HCT116 (cell line): ENCODE measurements around the gene HERPUD1. TPM values are rescaled to one million over a fixed set of nuclear protein-coding genes. Genes with fewer than 3 reads are reported as not detected.

Source experiments
- ATAC-seq: fragments of 200-7000 bp; cut with Tn5 transposase; 2 replicates; pipeline ENCODE4 v1.9.1; 2020; ENCODE audit warnings: mild to moderate bottlenecking, moderate library complexity
- BruUV-seq: library from RNA; stranded (reverse); fragments of 400-500 nt; replicated peaks from 2 replicates; lab custom pipeline; 2021; lab: Mats Ljungman, UMichigan
- CTCF ChIA-PET: fragments of 300-600 bp; sonication (Branson Sonifier 250); formaldehyde crosslinking; loops from one replicate; lab custom pipeline; 2021; ENCODE audit warnings: antibody characterized with exemption; lab: Charles Lee
- POLR2A ChIA-PET: fragments of 300-600, 350-600 bp; sonication (Branson Sonifier 250); formaldehyde crosslinking; loops from one replicate; lab custom pipeline; 2021; ENCODE audit warnings: antibody characterized with exemption; lab: Charles Lee
- RAD21 ChIA-PET, 2 experiments: fragments of 300-600 bp; sonication (Branson Sonifier 250); formaldehyde crosslinking; loops; one replicate each; lab custom pipeline; 2023; ENCODE audit warnings: low total read pairs in 2 of 2; ENCODE audit not compliant: uncharacterized antibody in 2 of 2, unreplicated experiment in 2 of 2, low non-redundant PET in 1 of 2; lab: Charles Lee
- DNase-seq: peaks from one replicate; pipeline ENCODE4 v3.0.0-alpha.2; 2010; ENCODE audit warnings: low read depth, low spot score
- H2AFZ ChIP-seq: fragments of 200-600 bp; shearing (Covaris generic), sonication (generic); 2 replicates; pipeline ENCODE4 v1.6.1; 2017; ENCODE audit warnings: low read depth, mixed run types, mixed read lengths, antibody characterized with exemption, low read length; ENCODE audit not compliant: poor library complexity, severe bottlenecking
- H3K27ac ChIP-seq: 2 replicates; pipeline ENCODE4 v1.5.1; 2012; ENCODE audit warnings: low read depth, low read length
- H3K27me3 ChIP-seq: fragments of 200-600 bp; sonication (generic); 2 replicates; pipeline ENCODE4 v1.6.1; 2016; ENCODE audit warnings: mixed run types, low read length, mixed read lengths; ENCODE audit not compliant: insufficient read depth
- H3K36me3 ChIP-seq, 2 experiments: fragments of 200-500 bp in 1 of 2; fragments of 200-600 bp in 1 of 2; sonication (Bioruptor generic) in 1 of 2; sonication (generic) in 1 of 2; 2 replicates each; pipeline versions ENCODE4 v1.5.1 to v1.6.1; 2014 to 2016; ENCODE audit warnings: low read length in 2 of 2, inconsistent platforms in 1 of 2, mixed read lengths in 1 of 2, mixed run types in 1 of 2; ENCODE audit not compliant: insufficient read depth in 2 of 2, control insufficient read depth in 1 of 2
- H3K4me1 ChIP-seq, 2 experiments: fragments of 200-600 bp in 1 of 2; sonication (generic) in 1 of 2; 2 replicates each; pipeline versions ENCODE4 v1.5.1 to v1.6.1; 2012 to 2017; ENCODE audit warnings: low read length in 2 of 2, inconsistent platforms in 1 of 2, mild to moderate bottlenecking in 1 of 2, mixed read lengths in 1 of 2, mixed run types in 1 of 2, moderate library complexity in 1 of 2; ENCODE audit not compliant: insufficient read depth in 2 of 2, control insufficient read depth in 1 of 2
- H3K4me2 ChIP-seq: fragments of 200-600 bp; sonication (generic); 2 replicates; pipeline ENCODE4 v1.6.1; 2017; ENCODE audit warnings: mixed run types, low read length, mixed read lengths
- H3K4me3 ChIP-seq, 2 experiments: fragments of 200-600 bp in 1 of 2; sonication (generic) in 1 of 2; replicated peaks in 1 of 2; 2 replicates each; pipeline ENCODE4 v1.5.1; 2011 to 2016; ENCODE audit warnings: low read length in 2 of 2, control low read depth in 1 of 2, low read depth in 1 of 2, mild to moderate bottlenecking in 1 of 2, mixed read lengths in 1 of 2, mixed run types in 1 of 2
- H3K79me2 ChIP-seq: fragments of 200-600 bp; sonication (generic); 2 replicates; pipeline ENCODE4 v1.6.1; 2017; ENCODE audit warnings: mild to moderate bottlenecking, mixed run types, low read length, moderate library complexity, mixed read lengths; ENCODE audit not compliant: insufficient read depth
- H3K9ac ChIP-seq: fragments of 200-600 bp; sonication (generic); 2 replicates; pipeline ENCODE4 v1.6.1; 2016; ENCODE audit warnings: low read length, mixed read lengths
- H3K9me2 ChIP-seq: fragments of 200-600 bp; sonication (generic), shearing (Covaris generic); 2 replicates; pipeline ENCODE4 v1.6.1; 2017; ENCODE audit warnings: mixed run types, mild to moderate bottlenecking, moderate library complexity; ENCODE audit not compliant: insufficient read depth
- H3K9me3 ChIP-seq, 2 experiments: fragments of 200-500 bp in 1 of 2; fragments of 200-600 bp in 1 of 2; sonication (Bioruptor generic) in 1 of 2; sonication (generic) in 1 of 2; 2 replicates each; pipeline ENCODE4 v1.6.1; 2014 to 2017; ENCODE audit warnings: low read length in 2 of 2, mixed read lengths in 2 of 2, inconsistent platforms in 1 of 2, low read depth in 1 of 2, mild to moderate bottlenecking in 1 of 2, mixed run types in 1 of 2, moderate library complexity in 1 of 2; ENCODE audit not compliant: control insufficient read depth in 1 of 2, insufficient read depth in 1 of 2
- H4K20me1 ChIP-seq: fragments of 200-600 bp; sonication (generic), shearing (Covaris generic); 2 replicates; pipeline ENCODE4 v1.6.1; 2017; ENCODE audit warnings: mixed run types, mild to moderate bottlenecking, moderate library complexity; ENCODE audit not compliant: insufficient read depth
- CBX3 ChIP-seq: IDR thresholded peaks from 2 replicates; pipeline ENCODE4 v1.6.1; 2012; ENCODE audit warnings: low read depth
- EGR1 ChIP-seq: IDR thresholded peaks from 2 replicates; pipeline ENCODE4 v1.6.1; 2012; ENCODE audit warnings: low read depth
- EZH2 ChIP-seq: fragments of 200-600 bp; sonication (generic); IDR thresholded peaks from 2 replicates; pipeline ENCODE4 v1.6.1; 2017; ENCODE audit warnings: antibody characterized with exemption, mixed run types
- JUND ChIP-seq: IDR thresholded peaks from 2 replicates; pipeline ENCODE4 v1.6.1; 2012
- POLR2A ChIP-seq: IDR thresholded peaks from 2 replicates; pipeline ENCODE4 v1.7.0; 2011; ENCODE audit warnings: borderline replicate concordance; ENCODE audit not compliant: insufficient read depth, insufficient read length; ENCODE audit errors: extremely low read depth
- POLR2AphosphoS5 ChIP-seq: IDR thresholded peaks from 2 replicates; pipeline ENCODE4 v1.6.1; 2011; ENCODE audit warnings: mild to moderate bottlenecking, low read depth, low read length, moderate library complexity
- RAD21 ChIP-seq: IDR thresholded peaks from 2 replicates; pipeline ENCODE4 v1.6.1; 2012; ENCODE audit warnings: low read depth, mild to moderate bottlenecking
- SIN3A ChIP-seq: IDR thresholded peaks from 2 replicates; pipeline ENCODE4 v1.6.1; 2012; ENCODE audit warnings: low read depth
- SRF ChIP-seq: IDR thresholded peaks from 2 replicates; pipeline ENCODE4 v1.6.1; 2012; ENCODE audit warnings: low read depth
- ZNF274 ChIP-seq: fragments of 200-500 bp; sonication (Bioruptor generic); IDR thresholded peaks from 2 replicates; pipeline ENCODE4 v1.6.1; 2014; ENCODE audit warnings: mild to moderate bottlenecking, low read depth, low read length, inconsistent platforms
- intact Hi-C: fragments of 100-400 bp; cut with micrococcal nuclease; formaldehyde crosslinking; loops from 2 replicates; pipeline ENCODE4 v1.10.0; 2022
- total RNA-seq: library from RNA; stranded (reverse); gene quantifications from one replicate; pipeline ENCODE4 v1.2.1, GENCODE V29; 2021; ENCODE audit not compliant: unreplicated experiment
- TF ChIP-seq, protein P1 (sequence below): IDR thresholded peaks from 2 replicates; pipeline ENCODE4 v1.6.1; 2012
- TF ChIP-seq, protein P2 (sequence below): IDR thresholded peaks from 2 replicates; pipeline ENCODE4 v1.6.1; 2012

The HERPUD1 gene
- total RNA-seq, 1 experiment from 2014 or later: 113 TPM

DNA sequence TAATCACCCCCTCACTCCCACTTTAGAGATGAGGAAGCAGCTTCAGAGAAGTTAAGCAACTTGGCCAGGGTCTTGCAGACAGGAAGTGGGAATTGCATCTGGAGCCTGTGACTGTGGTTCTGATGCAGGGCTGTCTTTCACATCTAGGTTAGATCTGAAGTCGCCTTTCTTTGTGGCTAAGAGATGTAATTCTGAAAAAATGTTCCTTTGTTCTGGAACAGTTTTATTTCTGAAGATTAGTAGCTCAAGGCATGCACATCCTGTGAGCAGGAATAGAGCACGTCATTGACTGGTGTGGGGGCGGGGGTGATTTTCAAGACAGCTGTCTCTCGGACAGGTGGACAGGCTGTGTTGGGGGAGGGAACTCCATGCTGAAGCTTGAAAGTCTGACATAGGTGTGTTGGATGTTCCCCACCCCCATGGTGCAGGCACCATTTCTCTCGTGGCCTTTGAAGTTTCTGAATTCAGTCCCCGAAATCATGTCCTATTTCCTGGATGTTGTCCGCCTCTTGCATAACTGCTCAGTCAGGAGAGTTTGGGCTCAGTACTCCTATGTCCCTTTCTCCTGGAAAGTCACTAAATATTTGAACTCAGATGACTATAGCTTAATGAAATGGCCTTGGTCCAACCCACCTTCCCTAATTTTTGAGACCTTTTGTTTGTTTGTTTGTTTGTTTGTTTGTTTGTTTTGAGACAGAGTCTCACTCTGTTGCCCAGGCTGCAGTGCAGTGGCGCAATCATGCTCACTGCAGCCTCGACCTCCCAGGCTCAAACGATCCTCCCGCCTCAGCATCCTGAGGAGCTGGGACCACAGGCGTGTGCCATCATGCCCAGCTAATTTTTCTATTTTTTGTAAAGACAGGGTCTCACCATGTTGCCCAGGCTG is 21.0 kb upstream of the HERPUD1 start:
- Histone ChIP-seq H3K4me3 (no peak overlapping the region), H3K27ac (no peak overlapping the region), H2AFZ (no peak overlapping the region), H3K4me2 (no peak overlapping the region), H3K9me2 (no peaks in the 10 kb centered on the region), H3K79me2 (no peaks in the 10 kb centered on the region), H4K20me1 (no peaks in the 10 kb centered on the region), H3K36me3 (no peaks in the 10 kb centered on the region)
- ChIA-PET CTCF (no interaction called here), RAD21 (no interaction called here)
- intact Hi-C loops: no loop called here
- no TSS peak for BruUV-seq
- ATAC-seq: no peak
- TF ChIP-seq POLR2A (no peak), EZH2 (no peak), JUND (no peak), ZNF274 (no peak), CBX3 (no peak), SRF (no peak), POLR2AphosphoS5 (no peak), RAD21 (no peak), EGR1 (no peak), SIN3A (no peak)
- TF ChIP-seq, protein P1, sequence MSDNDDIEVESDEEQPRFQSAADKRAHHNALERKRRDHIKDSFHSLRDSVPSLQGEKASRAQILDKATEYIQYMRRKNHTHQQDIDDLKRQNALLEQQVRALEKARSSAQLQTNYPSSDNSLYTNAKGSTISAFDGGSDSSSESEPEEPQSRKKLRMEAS: no peak
- TF ChIP-seq, protein P2, sequence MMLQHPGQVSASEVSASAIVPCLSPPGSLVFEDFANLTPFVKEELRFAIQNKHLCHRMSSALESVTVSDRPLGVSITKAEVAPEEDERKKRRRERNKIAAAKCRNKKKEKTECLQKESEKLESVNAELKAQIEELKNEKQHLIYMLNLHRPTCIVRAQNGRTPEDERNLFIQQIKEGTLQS: no peak
- TF ChIP-seq, all 23 proteins: peak for 0
- H3K9ac ChIP-seq: no peak overlapping the region
- H3K4me1 ChIP-seq: no peaks in the 10 kb centered on the region
- DNase-seq: no peak
- POLR2A ChIA-PET: interaction anchor here (2.8 kb wide), 1 partner anchor 20 kb away, joined by 11 read pairs; the partner anchor contains the start of gene HERPUD1
- no peaks in the 10 kb centered on the region for H3K9me3 ChIP-seq
- H3K27me3 ChIP-seq: no peaks in the 10 kb centered on the region
